ENCODE measurements around the gene PLN. TPM values are rescaled to one million over a fixed set of nuclear protein-coding genes. Genes with fewer than 3 reads are reported as not detected.

Gene PLN
- polyA plus RNA-seq (ENCODE audit: insufficient read length in 3 of 3) = 1 to 10 TPM; 6.2 to 8.8 (median 6.4) TPM

GRCh38 chr6:118548136-118548535 lies at the start of gene PLN:
Gene PLN, plus strand, starts transcription at chr6:118548296. Its CDS starts 10,626 bp downstream, at chr6:118558922.
- DNase-seq (ENCODE audit: low read depth in 3 of 3, low spot score in 2 of 3) = no peak

GRCh38 chr6:118500130-118501015 lies 47.7 kb upstream of the PLN start:
- DNase-seq (ENCODE audit: low read depth in 3 of 3, low spot score in 2 of 3) = no peak

GRCh38 chr6:118501099-118501498 lies 47.0 kb upstream of the PLN start:
- no peak for DNase-seq (ENCODE audit: low read depth in 3 of 3, low spot score in 2 of 3)

GRCh38 chr6:118501765-118502164 lies 46.3 kb upstream of the PLN start:
- peak; percentile 35 to 45 (median 44) for DNase-seq (ENCODE audit: low read depth in 3 of 3, low spot score in 2 of 3)

GRCh38 chr6:118502169-118502568 lies 45.9 kb upstream of the PLN start:
- DNase-seq (ENCODE audit: low read depth in 3 of 3, low spot score in 2 of 3) = no peak

- DNase-seq (ENCODE audit: low read depth in 3 of 3, low spot score in 2 of 3) = no peak
These were observed 43.5 kb upstream of the PLN start for GRCh38 chr6:118504611-118505010.

GRCh38 chr6:118505656-118506055 lies 42.4 kb upstream of the PLN start:
- no peak for DNase-seq (ENCODE audit: low read depth in 3 of 3, low spot score in 2 of 3)

- no peak for DNase-seq (ENCODE audit: low read depth in 3 of 3, low spot score in 2 of 3)
These were observed 41.9 kb upstream of the PLN start for GRCh38 chr6:118506071-118506638.

GRCh38 chr6:118507636-118508035 lies 40.5 kb upstream of the PLN start:
- no peak for DNase-seq (ENCODE audit: low read depth in 3 of 3, low spot score in 2 of 3)

- DNase-seq (ENCODE audit: low read depth in 3 of 3, low spot score in 2 of 3) = no peak
These were observed 39.0 kb upstream of the PLN start for GRCh38 chr6:118509009-118509617.

- DNase-seq (ENCODE audit: low read depth in 3 of 3, low spot score in 2 of 3) = no peak
These were observed 36.0 kb upstream of the PLN start for GRCh38 chr6:118511930-118512715.

- DNase-seq (ENCODE audit: low read depth in 3 of 3, low spot score in 2 of 3) = no peak
These were observed 33.4 kb upstream of the PLN start for GRCh38 chr6:118514689-118515088.

- no peak for DNase-seq (ENCODE audit: low read depth in 3 of 3, low spot score in 2 of 3)
These were observed 25.7 kb upstream of the PLN start for GRCh38 chr6:118522422-118522821.

GRCh38 chr6:118523216-118523615 lies 24.9 kb upstream of the PLN start:
- no peak for DNase-seq (ENCODE audit: low read depth in 3 of 3, low spot score in 2 of 3)

GRCh38 chr6:118524686-118525085 lies 23.4 kb upstream of the PLN start:
- DNase-seq (ENCODE audit: low read depth in 3 of 3, low spot score in 2 of 3) = no peak

- DNase-seq (ENCODE audit: low read depth in 3 of 3, low spot score in 2 of 3) = no peak
These were observed 21.9 kb upstream of the PLN start for GRCh38 chr6:118525913-118526780.

GRCh38 chr6:118528129-118528528 lies 20.0 kb upstream of the PLN start:
- DNase-seq (ENCODE audit: low read depth in 3 of 3, low spot score in 2 of 3) = no peak

- DNase-seq (ENCODE audit: low read depth in 3 of 3, low spot score in 2 of 3) = no peak
These were observed 18.3 kb upstream of the PLN start for GRCh38 chr6:118529756-118530155.

GRCh38 chr6:118530942-118531341 lies 17.2 kb upstream of the PLN start:
- no peak for DNase-seq (ENCODE audit: low read depth in 3 of 3, low spot score in 2 of 3)

Measured in right renal cortex interstitium (tissue), 3 donors.